Activated T-helper 1 cell treated with anti-CD3 and anti-CD28 coated beads, Interleukin-2, amount 50 U/mL, for 16 hours (primary cell): ENCODE data around the gene THOP1.

ENCODE experiments used
- DNase-seq, 2 donors: peaks; one replicate each; pipeline ENCODE4 v3.0.0-alpha.2; 2020; ENCODE audit warnings: low read depth in 1 of 2, low spot score in 1 of 2

THOP1 gene

DNA sequence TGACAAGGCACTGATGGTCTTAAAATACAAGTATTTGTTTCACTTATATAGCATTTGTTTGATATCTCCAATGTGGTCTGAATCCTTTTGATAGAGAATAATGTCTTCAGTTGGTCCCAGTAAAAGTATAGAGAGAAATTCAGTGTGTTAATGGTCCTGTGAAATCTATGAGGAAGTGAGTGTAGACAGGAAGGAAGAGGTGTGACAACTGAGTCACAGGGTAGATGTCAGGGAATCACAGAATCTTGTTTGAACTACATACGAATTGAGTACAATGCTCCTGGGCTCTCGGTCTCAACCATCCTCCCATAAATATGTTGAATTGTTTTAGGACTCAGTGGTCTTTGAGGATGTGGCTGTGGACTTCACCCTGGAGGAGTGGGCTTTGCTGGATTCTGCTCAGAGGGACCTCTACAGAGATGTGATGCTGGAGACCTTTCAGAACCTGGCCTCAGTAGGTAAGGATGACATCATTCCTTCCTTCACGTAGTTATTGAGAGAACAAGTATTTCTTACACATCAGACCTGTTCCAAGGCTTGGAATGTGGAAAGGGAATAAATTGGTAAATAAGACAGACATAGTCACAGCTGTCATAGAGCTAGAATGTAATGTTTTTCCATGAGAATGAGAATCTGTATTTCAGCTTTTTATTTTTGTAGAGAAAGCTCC is 65.1 kb downstream of the THOP1 start:
- DNase-seq: no peak

DNA sequence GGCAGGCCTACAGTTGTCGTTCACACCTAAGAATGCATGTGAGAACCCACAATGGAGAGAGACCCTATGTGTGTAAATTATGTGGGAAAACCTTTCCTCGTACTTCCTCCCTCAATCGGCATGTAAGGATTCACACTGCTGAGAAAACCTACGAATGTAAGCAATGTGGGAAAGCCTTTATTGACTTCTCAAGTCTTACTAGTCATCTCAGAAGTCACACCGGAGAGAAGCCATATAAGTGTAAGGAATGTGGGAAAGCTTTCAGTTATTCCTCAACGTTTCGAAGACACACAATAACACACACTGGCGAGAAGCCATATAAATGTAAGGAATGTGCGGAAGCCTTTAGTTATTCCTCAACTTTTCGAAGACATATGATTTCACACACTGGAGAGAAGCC is 67.3 kb downstream of the THOP1 start:
- DNase-seq: no peak

GRCh38 chr19:2853015-2853606 is 67.8 kb downstream of the THOP1 start:
- DNase-seq: no peak

GRCh38 chr19:2854849-2855248 is 69.5 kb downstream of the THOP1 start:
- DNase-seq: no peak

- DNase-seq: no peak
These were observed 71.3 kb downstream of the THOP1 start for GRCh38 chr19:2856457-2857050.

- DNase-seq: no peak
These were observed 73.6 kb downstream of the THOP1 start for GRCh38 chr19:2858864-2859263.

- DNase-seq: no peak
These were observed 78.5 kb downstream of the THOP1 start for GRCh38 chr19:2863816-2864215.
